PC-3 (cell line): ENCODE data around the gene FAM107B. TPM values are rescaled to one million over a fixed set of nuclear protein-coding genes. Genes with fewer than 3 reads are reported as not detected.

ENCODE experiments used
- ATAC-seq: fragments of 200-7000 bp; cut with Tn5 transposase; 2 replicates; pipeline ENCODE4 v1.9.1; 2020; ENCODE audit warnings: mild to moderate bottlenecking, moderate library complexity
- BruUV-seq: library from RNA; stranded (reverse); fragments of 400-500 nt; replicated peaks from 2 replicates; lab custom pipeline; 2021; lab: Mats Ljungman, UMichigan
- CTCF ChIA-PET: fragments of 300-600 bp; sonication (Branson Sonifier 250); formaldehyde crosslinking; loops from one replicate; lab custom pipeline; 2022; ENCODE audit warnings: antibody characterized with exemption; lab: Charles Lee
- POLR2A ChIA-PET: fragments of 300-600 bp; sonication (Branson Sonifier 250); formaldehyde crosslinking; loops from one replicate; lab custom pipeline; 2022; ENCODE audit warnings: antibody characterized with exemption; ENCODE audit not compliant: unreplicated experiment; lab: Charles Lee
- DNase-seq: peaks from one replicate; pipeline ENCODE4 v3.0.0-alpha.2; 2015
- H2AFZ ChIP-seq: fragments of 300-600 bp; sonication (generic); 2 replicates; pipeline ENCODE4 v1.6.0; 2016; ENCODE audit warnings: antibody characterized with exemption, low read length
- H3F3A ChIP-seq: fragments of 300-600 bp; sonication (generic); one replicate; pipeline ENCODE4 v1.6.0; 2017; ENCODE audit warnings: antibody characterized with exemption, low read length, control low read depth, mild to moderate bottlenecking; ENCODE audit not compliant: unreplicated experiment
- H3K27ac ChIP-seq: fragments of 300-600 bp; sonication (generic); 2 replicates; pipeline ENCODE4 v1.5.1; 2016; ENCODE audit warnings: mild to moderate bottlenecking, low read length
- H3K27me3 ChIP-seq: fragments of 300-600 bp; sonication (generic); 2 replicates; pipeline ENCODE4 v1.6.1; 2016; ENCODE audit warnings: low read length, mixed read lengths
- H3K36me3 ChIP-seq: fragments of 300-600 bp; sonication (generic); 2 replicates; pipeline ENCODE4 v1.6.1; 2016; ENCODE audit warnings: low read depth, mixed run types, low read length, mixed read lengths
- H3K4me1 ChIP-seq: fragments of 300-600 bp; sonication (generic); 2 replicates; pipeline ENCODE4 v1.5.1; 2016; ENCODE audit warnings: low read length; ENCODE audit not compliant: insufficient read depth
- H3K4me2 ChIP-seq: fragments of 300-600 bp; sonication (generic); 2 replicates; pipeline ENCODE4 v1.6.0; 2016; ENCODE audit warnings: low read length
- H3K4me3 ChIP-seq: fragments of 300-600 bp; sonication (generic); 2 replicates; pipeline ENCODE4 v1.5.1; 2016; ENCODE audit warnings: mild to moderate bottlenecking, low read length, mixed read lengths
- H3K79me2 ChIP-seq: fragments of 300-600 bp; sonication (generic); 2 replicates; pipeline ENCODE4 v1.6.1; 2017; ENCODE audit warnings: low read length, mixed read lengths
- H3K9ac ChIP-seq: fragments of 300-600 bp; sonication (generic); 2 replicates; pipeline ENCODE4 v1.6.0; 2016; ENCODE audit warnings: mild to moderate bottlenecking, low read length
- H3K9me2 ChIP-seq: fragments of 300-600 bp; sonication (generic); replicated peaks from 2 replicates; pipeline ENCODE4 v1.6.1; 2016; ENCODE audit warnings: mixed run types, low read length, mixed read lengths
- H3K9me3 ChIP-seq: fragments of 300-600 bp; sonication (generic); 2 replicates; pipeline ENCODE4 v1.6.1; 2016; ENCODE audit warnings: low read length, mixed read lengths
- H4K20me1 ChIP-seq: fragments of 300-600 bp; sonication (generic); 2 replicates; pipeline ENCODE4 v1.6.1; 2016; ENCODE audit warnings: low read length, mixed read lengths
- CTCF ChIP-seq: fragments of 300-600 bp; sonication (generic); conservative IDR thresholded peaks from 2 replicates; pipeline ENCODE4 v1.5.1; 2017; ENCODE audit warnings: antibody characterized with exemption, low read depth, mild to moderate bottlenecking, low read length
- EZH2 ChIP-seq: fragments of 300-600 bp; sonication (generic); IDR thresholded peaks from one replicate; pipeline ENCODE4 v1.6.1; 2017; ENCODE audit warnings: antibody characterized with exemption, mild to moderate bottlenecking, low read length; ENCODE audit not compliant: unreplicated experiment
- EZH2phosphoT487 ChIP-seq: fragments of 300-600 bp; sonication (generic); IDR thresholded peaks from 2 replicates; pipeline ENCODE4 v1.6.1; 2018; ENCODE audit warnings: mild to moderate bottlenecking, antibody characterized with exemption, low read length, borderline replicate concordance
- intact Hi-C: fragments of 100-400 bp; cut with micrococcal nuclease; formaldehyde crosslinking; loops from 2 replicates; pipeline ENCODE4 v1.9.0; 2023
- total RNA-seq: library from RNA; depleted of rRNA; stranded (reverse); fragments of >200 nt; gene quantifications from 2 replicates; pipeline ENCODE4 v1.2.3, GENCODE V29; 2014

FAM107B gene
- total RNA-seq, 1 experiment from 2014 or later: 36.6 TPM

- Histone ChIP-seq H3K27ac (no peak overlapping the region), H3K4me2 (no peak overlapping the region)
Observed at GRCh38 chr10:14673189-14673861, 101.4 kb downstream of the FAM107B start.

GRCh38 chr10:14671386-14671831, 103.3 kb downstream of the FAM107B start:
- intact Hi-C loops: loop anchor here (5.0 kb wide), 2 partner anchors 106 to 151 kb away; no protein-coding TSS in a partner anchor
- TF ChIP-seq EZH2: no peak
- TF ChIP-seq EZH2phosphoT487: no peak
- TF ChIP-seq CTCF: no peak
- DNase-seq (peak; percentile 38), ATAC-seq (peak; percentile 68)
- H3K36me3 ChIP-seq: no peaks in the 10 kb centered on the region
- CTCF ChIA-PET: no interaction called here
- POLR2A ChIA-PET: no interaction called here
- peaks cover 27% of the 10 kb centered on the region for H3K4me1 ChIP-seq
- no peaks in the 10 kb centered on the region for H3K27me3 ChIP-seq
- H3K9me3 ChIP-seq: no peaks in the 10 kb centered on the region
- H3K9ac ChIP-seq: peak overlapping the region; percentile 73
- H3K79me2 ChIP-seq: no peaks in the 10 kb centered on the region
- BruUV-seq: no TSS peak
- H3F3A ChIP-seq: peaks cover 9% of the 10 kb centered on the region
- H4K20me1 ChIP-seq: no peaks in the 10 kb centered on the region
- peak overlapping the region; percentile 99 for H3K27ac ChIP-seq
- H3K4me2 ChIP-seq: peak overlapping the region; percentile 85
- H2AFZ ChIP-seq: peak overlapping the region; percentile 73
- H3K9me2 ChIP-seq: no peaks in the 10 kb centered on the region
- H3K4me3 ChIP-seq: peak overlapping the region; percentile 65

More at GRCh38 chr10:14673189-14673861, 101.4 kb downstream of the FAM107B start:
- Histone ChIP-seq H3K79me2 (no peaks in the 10 kb centered on the region), H3K9ac (no peak overlapping the region), H3K9me2 (no peaks in the 10 kb centered on the region), H4K20me1 (no peaks in the 10 kb centered on the region), H3K4me3 (no peak overlapping the region), H3K36me3 (no peaks in the 10 kb centered on the region), H3K9me3 (no peaks in the 10 kb centered on the region), H2AFZ (no peak overlapping the region), H3F3A (peaks cover 9% of the 10 kb centered on the region), H3K4me1 (peaks cover 27% of the 10 kb centered on the region), H3K27me3 (no peaks in the 10 kb centered on the region)
- ChIA-PET POLR2A (no interaction called here), CTCF (no interaction called here)
- no TSS peak for BruUV-seq
- TF ChIP-seq EZH2 (no peak), EZH2phosphoT487 (no peak), CTCF (no peak)
- intact Hi-C loops: loop anchor here (5.0 kb wide), 2 partner anchors 104 to 149 kb away; no protein-coding TSS in a partner anchor
- no peak for ATAC-seq
- no peak for DNase-seq
